ENCODE data around the gene ZNF346.

DNA sequence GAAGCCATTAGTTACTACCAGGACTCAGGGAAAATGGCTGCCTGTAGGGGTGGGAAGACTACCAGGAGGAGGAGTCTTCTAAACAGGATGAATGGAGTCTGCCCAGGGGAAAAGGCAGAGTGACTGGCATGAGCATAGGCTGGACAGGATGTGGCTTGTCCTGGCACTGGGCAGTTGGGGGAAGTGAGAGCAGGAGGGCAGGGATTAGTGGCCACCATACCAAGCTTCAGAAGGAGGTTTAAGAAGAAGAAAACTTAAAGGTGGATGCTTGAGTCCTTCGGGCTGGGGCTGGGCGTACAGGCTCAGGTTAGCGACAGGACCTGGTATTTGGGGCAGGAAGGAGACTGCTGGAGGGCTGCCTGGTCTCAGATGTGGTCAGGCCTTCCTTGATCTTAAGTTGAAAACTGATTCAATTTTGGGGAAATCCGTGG lies 106.1 kb downstream of the ZNF346 start:
- no peak for TF ChIP-seq POLR2A (IDR thresholded peaks at IDR 0.05)
- TF ChIP-seq, protein P1, sequence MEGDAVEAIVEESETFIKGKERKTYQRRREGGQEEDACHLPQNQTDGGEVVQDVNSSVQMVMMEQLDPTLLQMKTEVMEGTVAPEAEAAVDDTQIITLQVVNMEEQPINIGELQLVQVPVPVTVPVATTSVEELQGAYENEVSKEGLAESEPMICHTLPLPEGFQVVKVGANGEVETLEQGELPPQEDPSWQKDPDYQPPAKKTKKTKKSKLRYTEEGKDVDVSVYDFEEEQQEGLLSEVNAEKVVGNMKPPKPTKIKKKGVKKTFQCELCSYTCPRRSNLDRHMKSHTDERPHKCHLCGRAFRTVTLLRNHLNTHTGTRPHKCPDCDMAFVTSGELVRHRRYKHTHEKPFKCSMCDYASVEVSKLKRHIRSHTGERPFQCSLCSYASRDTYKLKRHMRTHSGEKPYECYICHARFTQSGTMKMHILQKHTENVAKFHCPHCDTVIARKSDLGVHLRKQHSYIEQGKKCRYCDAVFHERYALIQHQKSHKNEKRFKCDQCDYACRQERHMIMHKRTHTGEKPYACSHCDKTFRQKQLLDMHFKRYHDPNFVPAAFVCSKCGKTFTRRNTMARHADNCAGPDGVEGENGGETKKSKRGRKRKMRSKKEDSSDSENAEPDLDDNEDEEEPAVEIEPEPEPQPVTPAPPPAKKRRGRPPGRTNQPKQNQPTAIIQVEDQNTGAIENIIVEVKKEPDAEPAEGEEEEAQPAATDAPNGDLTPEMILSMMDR (IDR thresholded peaks at IDR 0.05): no peak

Measured in lower leg skin (tissue), 3 donors.